Aorta (tissue), 5 donors: Measurements from ENCODE around the gene PRKCA. TPM values are rescaled to one million over a fixed set of nuclear protein-coding genes. Genes with fewer than 3 reads are reported as not detected.

Source experiments
- ATAC-seq: fragments of 200-7000 bp; cut with Tn5 transposase; one replicate; pipeline ENCODE4 v1.9.1; 2022; ENCODE audit warnings: moderate library complexity; ENCODE audit not compliant: low FRiP score
- DNase-seq, 2 donors: peaks; one replicate each; pipeline ENCODE4 v3.0.0-alpha.2; 2020
- H3K27ac ChIP-seq, 2 donors: one replicate each; pipeline ENCODE4 v1.5.1; 2013; ENCODE audit warnings: low read length in 2 of 2, mild to moderate bottlenecking in 2 of 2, moderate library complexity in 2 of 2, control low read depth in 1 of 2, inconsistent platforms in 1 of 2, low read depth in 1 of 2
- H3K27me3 ChIP-seq, 2 donors: one replicate each; pipeline ENCODE4 v1.6.1; 2013; ENCODE audit warnings: control low read depth in 1 of 2, low read length in 1 of 2, mild to moderate bottlenecking in 1 of 2, moderate library complexity in 1 of 2; ENCODE audit not compliant: insufficient read depth in 2 of 2, control insufficient read depth in 1 of 2
- H3K36me3 ChIP-seq, 2 donors: one replicate each; pipeline ENCODE4 v1.6.1; 2013; ENCODE audit warnings: control low read depth in 1 of 2, low read length in 1 of 2, mild to moderate bottlenecking in 1 of 2; ENCODE audit not compliant: insufficient read depth in 2 of 2, control insufficient read depth in 1 of 2
- H3K4me1 ChIP-seq, 2 donors: one replicate each; pipeline ENCODE4 v1.6.1; 2013; ENCODE audit warnings: low read length in 2 of 2, control low read depth in 1 of 2, mild to moderate bottlenecking in 1 of 2, moderate library complexity in 1 of 2; ENCODE audit not compliant: insufficient read depth in 2 of 2, control insufficient read depth in 1 of 2
- H3K4me3 ChIP-seq, 2 donors: one replicate each; pipeline ENCODE4 v1.5.1; 2013; ENCODE audit warnings: low read length in 2 of 2, control low read depth in 1 of 2, mild to moderate bottlenecking in 1 of 2
- H3K9me3 ChIP-seq: one replicate; pipeline ENCODE4 v1.6.1; 2013; ENCODE audit warnings: mild to moderate bottlenecking, low read length; ENCODE audit not compliant: control insufficient read depth
- WGBS, 2 donors: extraction: QIAGEN DNeasy Blood & Tissue Kit; methylation state at CpG; one replicate each; pipeline ENCODE4 v1.1.7; 2013; 5-methylcytosine and 5-hydroxymethylcytosine counted together
- intact Hi-C, 2 donors: fragments of 100-400 bp; cut with DNase I; formaldehyde crosslinking; loops; one replicate each; pipeline versions ENCODE4 v1.14.2 to v1.15.0; 2022
- polyA plus RNA-seq, 2 donors: library from polyadenylated mRNA; stranded (reverse); fragments of 200-250 nt; gene quantifications; one replicate each; pipeline ENCODE4 v1.2.3, GENCODE V29; 2013
- total RNA-seq, 2 donors: library from RNA; stranded (reverse); fragmentation: NEBNext Ultra II Directional; extraction: Animal tissue kit (Norgen Biotek cat#: 25700); gene quantifications; one replicate each; pipeline ENCODE4 v1.2.1, GENCODE V29; 2021
- donor health status: healthy with polysubstance abuse.
- donor health status: Bipolar disorder and iron deficiency.
- donor health status: DM: no; HTN: no; CAD: no.
- donor health status: DM: no; HTN: no; CAD: no.
- donor health status: DM: yes; HTN: yes; CAD: no.

Gene PRKCA
- total and polyA plus RNA-seq, 4 donors, result 2.7 to 15.4 (median 9.1) TPM

- no peak overlapping the region for H3K4me3 ChIP-seq
- ATAC-seq (no peak), DNase-seq (no peak)
- intact Hi-C loops, result no loop called here
- H3K36me3 ChIP-seq, result no peaks in the 10 kb centered on the region
- no peaks in the 10 kb centered on the region for H3K27me3 ChIP-seq
- H3K9me3 ChIP-seq, result no peaks in the 10 kb centered on the region
- no peak overlapping the region for H3K27ac ChIP-seq
- WGBS, 2 donors, result 95 to 97% methylated on average over 3 of the region's 3 CpGs
- no peaks in the 10 kb centered on the region for H3K4me1 ChIP-seq
Observed at GRCh38 chr17:66373079-66373478, 70.7 kb downstream of the PRKCA start.

GRCh38 chr17:66373944-66374817, 71.8 kb downstream of the PRKCA start:
- peak; percentile 15 for ATAC-seq
- no peak overlapping the region for H3K27ac ChIP-seq
- WGBS, 2 donors, result 73 to 76% methylated on average over 18 of the region's 18 CpGs
- H3K27me3 ChIP-seq, result no peaks in the 10 kb centered on the region
- H3K4me1 ChIP-seq, result no peaks in the 10 kb centered on the region
- H3K36me3 ChIP-seq, result no peaks in the 10 kb centered on the region
- H3K9me3 ChIP-seq, result no peaks in the 10 kb centered on the region
- intact Hi-C loops, result no loop called here
- no peak for DNase-seq
- H3K4me3 ChIP-seq, result no peak overlapping the region

GRCh38 chr17:66375121-66375520, 72.7 kb downstream of the PRKCA start:
- H3K27ac ChIP-seq, result no peak overlapping the region
- H3K4me1 ChIP-seq, result no peaks in the 10 kb centered on the region
- intact Hi-C loops, result no loop called here
- ATAC-seq (no peak), DNase-seq (no peak)
- H3K36me3 ChIP-seq, result no peaks in the 10 kb centered on the region
- no peaks in the 10 kb centered on the region for H3K27me3 ChIP-seq
- 92% methylated on average over 8 of the region's 8 CpGs for WGBS, 2 donors
- no peak overlapping the region for H3K4me3 ChIP-seq
- no peaks in the 10 kb centered on the region for H3K9me3 ChIP-seq

- no peak for DNase-seq
- intact Hi-C loops, result no loop called here
- no peak for ATAC-seq
- Histone ChIP-seq H3K9me3 (no peaks in the 10 kb centered on the region), H3K27me3 (no peaks in the 10 kb centered on the region), H3K4me1 (no peaks in the 10 kb centered on the region), H3K36me3 (no peaks in the 10 kb centered on the region), H3K27ac (no peak overlapping the region), H3K4me3 (no peak overlapping the region)
- WGBS, 2 donors, result 95 to 96% methylated on average over 5 of the region's 5 CpGs
Observed at GRCh38 chr17:66378296-66378695, 75.9 kb downstream of the PRKCA start.

- ATAC-seq, result no peak
- no peak overlapping the region for H3K4me3 ChIP-seq
- intact Hi-C loops, result no loop called here
- no peak for DNase-seq
- 34 to 36% methylated on average over 4 of the region's 4 CpGs for WGBS, 2 donors
- no peaks in the 10 kb centered on the region for H3K36me3 ChIP-seq
- H3K4me1 ChIP-seq, result no peaks in the 10 kb centered on the region
- no peaks in the 10 kb centered on the region for H3K9me3 ChIP-seq
- no peak overlapping the region for H3K27ac ChIP-seq
- H3K27me3 ChIP-seq, result no peaks in the 10 kb centered on the region
Observed at GRCh38 chr17:66379544-66379943, 77.1 kb downstream of the PRKCA start.

GRCh38 chr17:66379996-66380395, 77.6 kb downstream of the PRKCA start:
- Histone ChIP-seq H3K9me3 (no peaks in the 10 kb centered on the region), H3K27me3 (no peaks in the 10 kb centered on the region), H3K4me3 (no peak overlapping the region), H3K36me3 (no peaks in the 10 kb centered on the region), H3K4me1 (no peaks in the 10 kb centered on the region), H3K27ac (no peak overlapping the region)
- WGBS, 2 donors, result 70 to 77% methylated on average over 2 of the region's 2 CpGs
- intact Hi-C loops, result no loop called here
- DNase-seq (no peak), ATAC-seq (no peak)

- Histone ChIP-seq H3K4me1 (no peaks in the 10 kb centered on the region), H3K36me3 (no peaks in the 10 kb centered on the region), H3K27ac (no peak overlapping the region), H3K4me3 (no peak overlapping the region), H3K9me3 (no peaks in the 10 kb centered on the region), H3K27me3 (no peaks in the 10 kb centered on the region)
- WGBS, 2 donors, result 92% methylated on average over 4 of the region's 4 CpGs
- intact Hi-C loops, result no loop called here
- DNase-seq (no peak), ATAC-seq (no peak)
Observed at GRCh38 chr17:66381701-66382362, 79.4 kb downstream of the PRKCA start.

GRCh38 chr17:66383333-66383732, 80.9 kb downstream of the PRKCA start:
- H3K27ac ChIP-seq, result no peak overlapping the region
- WGBS, 2 donors, result 57 to 67% methylated on average over 4 of the region's 4 CpGs
- no peak for ATAC-seq

More at GRCh38 chr17:66383333-66383732, 80.9 kb downstream of the PRKCA start:
- no peak for DNase-seq
- Histone ChIP-seq H3K36me3 (no peaks in the 10 kb centered on the region), H3K9me3 (no peaks in the 10 kb centered on the region), H3K4me3 (no peak overlapping the region), H3K4me1 (no peaks in the 10 kb centered on the region), H3K27me3 (no peaks in the 10 kb centered on the region)
- intact Hi-C loops, result no loop called here
